HK-2 (cell line): ENCODE data around the gene C13orf46.

ENCODE experiments used
- DNase-seq: peaks from one replicate; pipeline ENCODE4 v3.0.0-alpha.2; 2018; ENCODE audit not compliant: unreplicated experiment

Gene C13orf46

GRCh38 chr13:114009590-114010400, 35.9 kb upstream of the C13orf46 start:
- DNase-seq = no peak

- no peak for DNase-seq
These were observed 35.2 kb upstream of the C13orf46 start for GRCh38 chr13:114008964-114009589.

GRCh38 chr13:114007566-114007965, 33.7 kb upstream of the C13orf46 start:
- no peak for DNase-seq

- no peak for DNase-seq
These were observed 31.4 kb upstream of the C13orf46 start for GRCh38 chr13:114005206-114005724.

- DNase-seq = no peak
These were observed 30.7 kb upstream of the C13orf46 start for GRCh38 chr13:114004420-114005205.

GRCh38 chr13:114002771-114003321, 29.0 kb upstream of the C13orf46 start:
- no peak for DNase-seq

GRCh38 chr13:114002009-114002544, 28.2 kb upstream of the C13orf46 start:
- DNase-seq = no peak

- DNase-seq = no peak
These were observed 27.6 kb upstream of the C13orf46 start for GRCh38 chr13:114001331-114002008.

GRCh38 chr13:114000151-114001040, 26.5 kb upstream of the C13orf46 start:
- DNase-seq = no peak

- DNase-seq = no peak
These were observed 25.7 kb upstream of the C13orf46 start for GRCh38 chr13:113999618-113999910.

- no peak for DNase-seq
These were observed 25.1 kb upstream of the C13orf46 start for GRCh38 chr13:113998781-113999617.

GRCh38 chr13:113997845-113998751, 24.2 kb upstream of the C13orf46 start:
- DNase-seq = no peak

- no peak for DNase-seq
These were observed 23.3 kb upstream of the C13orf46 start for GRCh38 chr13:113996912-113997745.

GRCh38 chr13:113996081-113996911, 22.4 kb upstream of the C13orf46 start:
- DNase-seq = no peak

- no peak for DNase-seq
These were observed 21.2 kb upstream of the C13orf46 start for GRCh38 chr13:113995051-113995601.
